GM15510 (cell line): ENCODE data around the gene SERPINA10.

Experiments
- POLR2A ChIP-seq: IDR thresholded peaks from 3 replicates; pipeline ENCODE4 v1.6.1; 2011; ENCODE audit warnings: borderline replicate concordance; ENCODE audit not compliant: insufficient read length; ENCODE audit errors: extremely low read depth

SERPINA10 gene

DNA sequence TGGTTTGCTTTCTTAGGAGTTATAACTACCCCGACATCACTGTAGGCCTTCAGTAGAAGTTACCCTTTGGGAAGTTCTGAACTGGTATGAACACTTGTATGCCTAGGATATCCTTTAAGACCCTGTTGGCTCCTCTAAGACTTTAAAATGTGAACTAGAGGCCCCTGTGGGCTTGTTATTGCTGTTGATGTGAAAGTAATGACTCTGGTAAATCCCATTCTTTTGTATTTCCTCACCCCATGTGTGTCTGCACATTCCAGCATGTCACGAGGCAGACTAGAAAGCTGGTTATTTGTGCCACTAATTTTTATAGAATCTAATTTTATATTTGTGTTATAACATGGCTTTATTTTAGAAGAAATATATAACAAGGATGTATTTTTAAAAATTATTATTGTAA lies 48.9 kb downstream of the SERPINA10 start:
- TF ChIP-seq POLR2A: no peak

DNA sequence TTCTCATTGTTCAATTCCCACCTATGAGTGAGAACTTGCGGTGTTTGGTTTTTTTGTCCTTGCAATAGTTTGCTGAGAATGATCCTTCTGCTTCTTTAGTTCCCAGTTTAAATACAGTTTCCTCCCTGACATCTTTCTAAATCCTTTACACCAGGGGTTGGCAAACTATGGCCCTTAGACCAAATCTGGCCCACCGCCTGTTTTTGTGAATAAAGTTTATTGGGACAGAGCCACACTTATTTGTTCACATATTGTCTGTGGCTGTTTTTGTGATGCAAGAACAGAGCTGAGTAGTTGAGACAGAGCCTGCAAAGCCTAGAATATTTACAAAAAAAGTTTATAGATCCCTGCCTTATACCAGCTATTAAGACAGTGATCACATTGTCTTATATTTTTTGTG lies 53.7 kb downstream of the SERPINA10 start:
- TF ChIP-seq POLR2A: no peak

DNA sequence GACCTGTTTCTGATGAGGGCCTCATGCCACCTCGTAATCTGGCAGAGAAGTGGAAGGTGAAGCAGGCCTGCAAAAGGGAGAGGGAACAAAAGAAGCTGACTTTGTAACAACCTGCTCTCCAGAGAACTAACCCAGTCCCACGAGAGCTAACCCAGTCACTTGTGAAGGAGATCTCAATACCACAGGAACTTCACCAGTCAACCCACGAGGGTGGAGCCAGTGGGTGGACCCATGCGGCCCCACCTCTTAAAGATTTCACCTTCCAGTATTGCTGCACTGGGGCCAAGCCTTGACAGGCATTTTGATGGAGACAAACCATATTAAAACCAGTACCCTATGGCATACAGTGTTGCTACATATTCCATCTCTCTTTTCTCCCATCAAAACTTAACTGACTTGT lies 55.1 kb downstream of the SERPINA10 start:
- no peak for TF ChIP-seq POLR2A

DNA sequence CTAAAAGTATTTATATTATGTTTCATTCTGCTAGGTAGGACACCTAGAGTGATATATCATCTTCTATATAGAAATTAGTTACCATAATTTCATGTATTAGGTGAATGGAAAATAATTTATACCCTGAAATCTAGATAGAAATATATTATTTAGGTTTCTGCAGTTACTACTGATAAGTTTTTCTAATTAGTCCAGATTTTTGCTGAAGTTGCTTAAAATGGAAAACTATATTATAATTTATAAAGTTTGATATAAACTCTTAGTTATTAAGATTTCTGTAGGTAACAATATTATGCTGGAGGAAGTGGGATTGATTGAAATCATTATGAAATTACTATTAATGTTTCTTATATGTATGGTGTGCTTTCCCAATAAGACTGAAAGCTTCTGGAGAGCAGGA lies 56.0 kb downstream of the SERPINA10 start:
- no peak for TF ChIP-seq POLR2A
